ENCODE data around the gene CNIH2. TPM values are rescaled to one million over a fixed set of nuclear protein-coding genes. Genes with fewer than 3 reads are reported as not detected.
"Not testable (repeated sequence)": the region's sequence is repeated elsewhere in the genome, so short reads cannot be mapped to it uniquely, and the experiment has no call there.

Gene CNIH2
- total and polyA plus RNA-seq, 8 donors, result 0.81 to 5.2 (median 3.6) TPM

DNA sequence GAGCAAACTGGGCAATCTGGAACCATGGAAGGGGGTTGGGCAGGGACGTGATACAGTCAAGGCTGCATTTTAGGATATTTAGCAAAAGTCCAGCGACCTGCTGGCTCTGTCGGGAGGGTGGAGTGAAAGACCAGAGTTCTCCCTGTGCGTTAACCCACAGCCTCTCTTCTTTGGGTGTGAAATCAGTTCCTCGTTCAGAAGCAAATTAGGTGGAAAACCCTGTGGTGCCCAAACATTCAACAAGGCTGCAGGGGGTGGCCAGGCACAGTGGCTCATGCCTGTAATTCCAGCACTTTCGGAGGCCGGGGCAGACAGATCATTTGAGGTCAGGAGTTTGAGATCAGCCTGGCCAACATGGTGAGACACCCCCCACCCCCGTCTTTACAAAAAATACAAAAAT lies 19.6 kb downstream of the CNIH2 start:
- ATAC-seq, result no peak
- H3K36me3 ChIP-seq, result no peaks in the 10 kb centered on the region
- no peak overlapping the region for H3K27ac ChIP-seq
- H3K27me3 ChIP-seq, result peaks cover 5 to 50% of the 10 kb centered on the region in 2 donors
- no peaks in the 10 kb centered on the region for H3K4me1 ChIP-seq
- no peaks in the 10 kb centered on the region for H3K9me3 ChIP-seq
- no peak for TF ChIP-seq CTCF (IDR thresholded peaks at IDR 0.05)
- intact Hi-C loops (cut with DNase I), result no loop called here
- DNase-seq, result peak in 1 of 4 donors; percentile 32
- no peak overlapping the region for H3K4me3 ChIP-seq

- Histone ChIP-seq H3K36me3 (no peaks in the 10 kb centered on the region), H3K27me3 (peaks cover 0 to 34% of the 10 kb centered on the region in 2 donors), H3K4me1 (no peaks in the 10 kb centered on the region), H3K27ac (no peak overlapping the region), H3K4me3 (no peak overlapping the region), H3K9me3 (no peaks in the 10 kb centered on the region)
- ATAC-seq, result peak; percentile 33
- no peak for TF ChIP-seq CTCF (IDR thresholded peaks at IDR 0.05)
- intact Hi-C loops (cut with DNase I), result no loop called here
- peak in 1 of 4 donors; percentile 1 for DNase-seq
Observed at GRCh38 chr11:66299186-66299585, 21.2 kb downstream of the CNIH2 start.

DNA sequence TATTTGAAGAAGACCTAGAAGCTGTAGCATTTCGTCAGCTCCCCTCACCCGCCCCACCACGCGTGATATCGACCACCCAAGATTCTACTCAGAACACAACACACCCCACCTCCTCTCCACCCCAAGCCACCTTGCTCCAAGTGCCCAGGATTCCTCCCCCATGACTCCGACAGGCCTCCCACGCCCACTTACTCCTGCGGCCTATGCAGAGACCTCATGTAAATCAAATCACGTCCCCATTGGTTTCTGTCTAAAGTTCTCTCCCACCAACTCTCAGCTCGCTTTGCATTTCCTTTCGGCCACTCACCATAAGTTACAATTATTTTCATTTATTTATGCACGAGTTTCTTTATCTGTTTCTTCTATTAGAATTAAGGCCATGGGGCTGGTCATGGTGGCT lies 24.7 kb downstream of the CNIH2 start:
- intact Hi-C loops (cut with DNase I), result no loop called here

DNA sequence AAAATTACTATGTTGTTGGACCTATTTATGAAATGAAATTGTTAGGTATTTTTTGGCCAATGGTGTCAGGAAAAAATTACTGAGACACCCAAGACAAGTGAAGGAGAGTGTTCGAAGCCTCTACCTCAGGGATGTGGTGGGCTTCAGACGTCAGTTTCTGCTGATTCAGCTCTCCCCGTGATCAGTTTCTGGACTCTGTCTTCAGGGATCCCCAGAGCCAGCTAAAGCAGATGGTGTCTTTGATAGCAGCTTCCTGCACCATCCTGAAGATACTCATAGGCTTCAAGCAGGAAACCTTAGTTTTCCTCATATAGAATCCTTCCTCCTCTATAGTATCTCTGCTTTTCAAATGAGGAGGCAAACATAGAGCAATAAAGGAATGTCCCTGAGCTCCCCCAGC lies 31.5 kb downstream of the CNIH2 start:
- no peak overlapping the region for H3K27ac ChIP-seq

More for the DNA sequence above, 24.7 kb downstream of the CNIH2 start:
- Histone ChIP-seq H3K36me3 (no peaks in the 10 kb centered on the region), H3K4me3 (no peak overlapping the region), H3K4me1 (no peaks in the 10 kb centered on the region), H3K27ac (no peak overlapping the region), H3K9me3 (no peaks in the 10 kb centered on the region), H3K27me3 (no peaks in the 10 kb centered on the region)
- no peak for ATAC-seq
- no peak for DNase-seq
- no peak for TF ChIP-seq CTCF (IDR thresholded peaks at IDR 0.05)

DNA sequence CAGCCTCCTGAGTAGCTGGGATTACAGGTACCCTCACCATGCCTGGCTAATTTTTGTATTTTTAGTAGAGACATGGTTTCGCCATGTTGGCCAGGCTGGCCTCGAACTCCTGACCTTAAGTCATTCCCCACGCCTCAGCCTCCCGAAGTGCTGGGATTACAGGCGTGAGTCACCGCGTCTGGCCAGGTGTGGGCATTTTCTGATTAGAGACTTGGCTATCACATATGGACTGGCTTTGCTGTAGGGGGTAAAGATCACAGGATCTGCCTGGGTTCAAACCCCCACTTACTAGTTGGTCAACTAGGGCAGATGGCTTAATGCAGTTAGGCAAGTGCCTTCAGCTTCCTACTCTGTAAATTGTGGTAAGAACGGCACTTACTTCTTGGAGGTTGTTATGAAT lies 32.3 kb downstream of the CNIH2 start:
- Histone ChIP-seq H3K36me3 (no peaks in the 10 kb centered on the region), H3K4me3 (no peak overlapping the region), H3K4me1 (peaks cover 0 to 24% of the 10 kb centered on the region in 2 donors), H3K9me3 (no peaks in the 10 kb centered on the region), H3K27ac (no peak overlapping the region), H3K27me3 (no peaks in the 10 kb centered on the region)
- no peak for TF ChIP-seq CTCF (IDR thresholded peaks at IDR 0.05)
- no peak for DNase-seq
- ATAC-seq, result no peak
- intact Hi-C loops (cut with DNase I), result loop anchor here in 1 of 2 donors (10.0 kb wide), 1 partner anchor 74 kb away; no protein-coding TSS in a partner anchor

More for the DNA sequence above, 31.5 kb downstream of the CNIH2 start:
- TF ChIP-seq CTCF (IDR thresholded peaks at IDR 0.05), result no peak
- Histone ChIP-seq H3K4me3 (no peak overlapping the region), H3K9me3 (no peaks in the 10 kb centered on the region), H3K27me3 (no peaks in the 10 kb centered on the region), H3K4me1 (peaks cover 0 to 24% of the 10 kb centered on the region in 2 donors), H3K36me3 (no peaks in the 10 kb centered on the region)
- ATAC-seq, result no peak
- intact Hi-C loops (cut with DNase I), result no loop called here
- no peak for DNase-seq

GRCh38 chr11:66310803-66311440 lies 32.9 kb downstream of the CNIH2 start:
- not testable (repeated sequence) for H3K4me3 ChIP-seq, H3K36me3 ChIP-seq, H3K9me3 ChIP-seq, DNase-seq, ATAC-seq, H3K27me3 ChIP-seq, H3K27ac ChIP-seq
- peaks cover 0 to 24% of the 10 kb centered on the region in 2 donors for H3K4me1 ChIP-seq
- intact Hi-C loops (cut with DNase I), result loop anchor here in 1 of 2 donors (10.0 kb wide), 1 partner anchor 74 kb away; no protein-coding TSS in a partner anchor

All from left lung (tissue), 10 donors.